GM12878 (cell line): ENCODE data around the gene TNFRSF1B. TPM values are rescaled to one million over a fixed set of nuclear protein-coding genes. Genes with fewer than 3 reads are reported as not detected.

Source experiments
- ATAC-seq: fragments of 200-7000 bp; cut with Tn5 transposase; 3 replicates; pipeline ENCODE4 v1.9.1; 2020; ENCODE audit warnings: mild to moderate bottlenecking, moderate library complexity
- BruUV-seq: library from RNA; stranded (reverse); fragments of 400-500 nt; replicated peaks from 2 replicates; lab custom pipeline; 2021; lab: Mats Ljungman, UMichigan
- CTCF ChIA-PET: fragments of 300-600 bp; sonication (Branson Sonifier 250); formaldehyde crosslinking; extraction: SDS; loops from one replicate; lab custom pipeline; 2021; ENCODE audit warnings: inconsistent platforms; lab: Yijun Ruan, JAX
- POLR2A ChIA-PET: fragments of 350-600 bp; formaldehyde crosslinking; extraction: SDS; loops from one replicate; lab custom pipeline; 2021; ENCODE audit warnings: inconsistent platforms; lab: Charles Lee
- RAD21 ChIA-PET: fragments of 300-600 bp; sonication (Branson Sonifier 250); formaldehyde crosslinking; loops from one replicate; lab custom pipeline; 2023; ENCODE audit warnings: antibody characterized with exemption; ENCODE audit not compliant: unreplicated experiment; lab: Charles Lee
- SMC1A ChIA-PET: fragments of 300-600 bp; sonication (Branson Sonifier 250); formaldehyde crosslinking; loops from one replicate; lab custom pipeline; 2023; ENCODE audit not compliant: unreplicated experiment, uncharacterized antibody; lab: Charles Lee
- DNase-seq: peaks from one replicate; pipeline ENCODE4 v3.0.0-alpha.2; 2011; ENCODE audit warnings: low read depth, low spot score
- FAIRE-seq: peaks from 3 replicates; lab custom pipeline; 2011; peaks lifted over from hg19 to GRCh38; lab: Jason Lieb, UNC
- H2AFZ ChIP-seq: 2 replicates; pipeline ENCODE4 v1.6.0; 2011; ENCODE audit warnings: low read depth, low read length, control low read depth; ENCODE audit not compliant: control insufficient read depth
- H3K27ac ChIP-seq: 2 replicates; pipeline ENCODE4 v1.5.1; 2011; ENCODE audit warnings: control low read depth; ENCODE audit not compliant: control insufficient read depth, insufficient read depth
- H3K27me3 ChIP-seq, 2 experiments: replicated peaks in 1 of 2; 2 replicates each; pipeline versions ENCODE4 v1.6.0 to v1.6.1; 2011; ENCODE audit warnings: low read length in 1 of 2; ENCODE audit not compliant: control insufficient read depth in 2 of 2, insufficient read depth in 2 of 2
- H3K36me3 ChIP-seq, 2 experiments: 2 replicates each; pipeline ENCODE4 v1.5.1; 2011; ENCODE audit warnings: low read length in 1 of 2; ENCODE audit not compliant: control insufficient read depth in 2 of 2, insufficient read depth in 2 of 2
- H3K4me1 ChIP-seq: 2 replicates; pipeline ENCODE4 v1.6.1; 2011; ENCODE audit warnings: mild to moderate bottlenecking, low read length, moderate library complexity, mixed read lengths; ENCODE audit not compliant: control insufficient read depth, insufficient read depth
- H3K4me2 ChIP-seq: 2 replicates; pipeline ENCODE4 v1.6.0; 2011; ENCODE audit warnings: control low read depth; ENCODE audit not compliant: control insufficient read depth, insufficient read depth
- H3K4me3 ChIP-seq: fragments of 200-600 bp; sonication (generic); 2 replicates; pipeline ENCODE4 v1.5.1; 2016
- H3K79me2 ChIP-seq: 2 replicates; pipeline ENCODE4 v1.6.0; 2011; ENCODE audit warnings: low read length; ENCODE audit not compliant: control insufficient read depth, insufficient read depth
- H3K9ac ChIP-seq: 2 replicates; pipeline ENCODE4 v1.8.0; 2011; ENCODE audit warnings: low read length, control low read depth, mixed read lengths; ENCODE audit not compliant: control insufficient read depth, insufficient read depth
- H3K9me3 ChIP-seq: replicated peaks from 3 replicates; pipeline ENCODE4 v1.5.1; 2011; ENCODE audit warnings: mild to moderate bottlenecking, low read length; ENCODE audit not compliant: control insufficient read depth, insufficient read depth
- H4K20me1 ChIP-seq: 2 replicates; pipeline ENCODE4 v1.6.0; 2011; ENCODE audit not compliant: control insufficient read depth, insufficient read depth
- ATF7 ChIP-seq: fragments of 450-650 bp; IDR thresholded peaks from 2 replicates; pipeline ENCODE4 v1.6.1; 2016; ENCODE audit warnings: low read depth, mild to moderate bottlenecking
- EED ChIP-seq: sonication (generic); IDR thresholded peaks from 2 replicates; pipeline ENCODE4 v1.6.1; 2016; ENCODE audit warnings: antibody characterized with exemption, low read depth
- EP300 ChIP-seq, 2 experiments: fragments of 150-350 bp in 1 of 2; IDR thresholded peaks; 2 replicates each; pipeline ENCODE4 v1.6.1; 2011 to 2012; ENCODE audit warnings: low read depth in 2 of 2, low read length in 2 of 2, borderline replicate concordance in 1 of 2, improper control_type of control experiment in 1 of 2, inconsistent platforms in 1 of 2; ENCODE audit not compliant: control insufficient read depth in 1 of 2
- HDGF ChIP-seq: fragments of 450-650 bp; IDR thresholded peaks from 2 replicates; pipeline ENCODE4 v1.6.1; 2016; ENCODE audit warnings: antibody characterized with exemption
- IRF5 ChIP-seq: fragments of 450-650 bp; IDR thresholded peaks from 2 replicates; pipeline ENCODE4 v1.6.1; 2017; ENCODE audit warnings: borderline replicate concordance
- KAT2A ChIP-seq: conservative IDR thresholded peaks from 2 replicates; pipeline ENCODE4 v1.6.1; 2011; ENCODE audit warnings: low read depth, low read length; ENCODE audit not compliant: control insufficient read depth
- MTA3 ChIP-seq: IDR thresholded peaks from 2 replicates; pipeline ENCODE4 v1.6.1; 2012; ENCODE audit warnings: low read length, inconsistent platforms, borderline replicate concordance
- NFYB ChIP-seq: IDR thresholded peaks from 2 replicates; pipeline ENCODE4 v1.6.1; 2011; ENCODE audit warnings: low read depth, mild to moderate bottlenecking, low read length, improper control_type of control experiment, moderate library complexity; ENCODE audit not compliant: insufficient read depth
- POLR2AphosphoS2 ChIP-seq: IDR thresholded peaks from 2 replicates; pipeline ENCODE4 v1.6.1; 2011; ENCODE audit warnings: low read depth, mild to moderate bottlenecking, low read length, improper control_type of control experiment, moderate library complexity
- POLR2AphosphoS5 ChIP-seq: IDR thresholded peaks from 2 replicates; pipeline ENCODE4 v1.6.1; 2011; ENCODE audit warnings: mild to moderate bottlenecking, low read length, inconsistent platforms
- SIN3A ChIP-seq: IDR thresholded peaks from 2 replicates; pipeline ENCODE4 v1.6.1; 2012; ENCODE audit warnings: low read depth, low read length, improper control_type of control experiment
- SREBF2 ChIP-seq: IDR thresholded peaks from 2 replicates; pipeline ENCODE4 v1.6.1; 2012; ENCODE audit warnings: mild to moderate bottlenecking, low read length
- SUZ12 ChIP-seq: fragments of 200-600 bp; sonication (generic); IDR thresholded peaks from one replicate; pipeline ENCODE4 v1.6.1; 2018; ENCODE audit warnings: antibody characterized with exemption, mild to moderate bottlenecking; ENCODE audit not compliant: unreplicated experiment
- TCF7 ChIP-seq: IDR thresholded peaks from 2 replicates; pipeline ENCODE4 v1.6.1; 2014; ENCODE audit warnings: antibody characterized with exemption, borderline replicate concordance
- ZBTB33 ChIP-seq: fragments of 450-650 bp; IDR thresholded peaks from 2 replicates; pipeline ENCODE4 v1.6.1; 2017; ENCODE audit warnings: mild to moderate bottlenecking
- ZNF217 ChIP-seq: fragments of 450-650 bp; IDR thresholded peaks from 2 replicates; pipeline ENCODE4 v1.6.1; 2017; ENCODE audit warnings: antibody characterized with exemption, mild to moderate bottlenecking
- ZNF622 ChIP-seq: fragments of 450-650 bp; IDR thresholded peaks from 2 replicates; pipeline ENCODE4 v1.6.1; 2017; ENCODE audit warnings: mild to moderate bottlenecking, inconsistent platforms
- WGBS: methylation state at CpG from one replicate; pipeline ENCODE4 v1.1.6; 2016; ENCODE audit warnings: low lambda C conversion rate; ENCODE audit not compliant: insufficient replicate concordance, insufficient coverage; ENCODE audit errors: missing lambda C conversion rate; 5-methylcytosine and 5-hydroxymethylcytosine counted together
- in situ Hi-C: fragments of 300-500 bp; cut with MboI; formaldehyde crosslinking; loops from 9 replicates; pipeline ENCODE4 v1.14.3; 2018; ENCODE audit warnings: mixed read lengths
- intact Hi-C: fragments of 100-400 bp; cut with micrococcal nuclease; formaldehyde crosslinking; loops from one replicate; pipeline ENCODE4 v1.14.2; 2022; ENCODE audit not compliant: unreplicated experiment
- polyA plus RNA-seq, 11 experiments: library from polyadenylated mRNA; depleted of rRNA in 4 of 11; unstranded in 6 of 11; stranded (reverse) in 5 of 11; fragments of >200 nt; fragmentation: Nextera tagmentation in 4 of 11; fragmentation: Illumina TruSeq in 1 of 11; extraction: Ambion mirVana in 4 of 11; extraction: Trizol in 1 of 11; gene quantifications; 1 replicate in 1 of 11; 2 replicates in 10 of 11; pipeline versions ENCODE4 v1.2.1 to v1.2.3, GENCODE V29; 2011 to 2016; ENCODE audit warnings: inconsistent platforms in 2 of 11, missing spikeins in 2 of 11, low read depth in 1 of 11
- total RNA-seq, 4 experiments: library from RNA; depleted of rRNA in 3 of 4; stranded (reverse); fragments of >200 nt in 3 of 4; fragmentation: Illumina TruSeq in 1 of 4; extraction: Trizol in 1 of 4; gene quantifications; 2 replicates each; pipeline versions ENCODE4 v1.2.1 to v1.2.3, GENCODE V29; 2013 to 2021

The TNFRSF1B gene
- total and polyA plus RNA-seq, 10 of the 15 experiments (the other 5 are each of a cell fraction or from before 2014, with no cell fraction given), result 10.1 to 87.2 (median 37.3) TPM

GRCh38 chr1:12123172-12123571 is 43.6 kb upstream of the TNFRSF1B start:
- H3K27me3 ChIP-seq, result no peaks in the 10 kb centered on the region
- ChIA-PET SMC1A (interaction anchor here (1.0 to 7.8 kb wide), 8 partner anchors 12 to 213 kb away, joined by 3 to 191 read pairs (median 10); no protein-coding TSS in a partner anchor), CTCF (interaction anchor here (1.3 to 6.6 kb wide), 5 partner anchors 8 to 188 kb away, joined by 3 to 161 read pairs (median 15); no protein-coding TSS in a partner anchor), RAD21 (interaction anchor here (0.7 to 6.3 kb wide), 5 partner anchors 39 to 88 kb away, joined by 3 to 84 read pairs (median 9); no protein-coding TSS in a partner anchor), POLR2A (interaction anchor here (0.8 to 1.0 kb wide), 2 partner anchors 10 to 62 kb away, joined by 3 to 4 read pairs; no protein-coding TSS in a partner anchor)
- no peaks in the 10 kb centered on the region for H3K9me3 ChIP-seq
- no peak for TF ChIP-seq TCF7
- no peak for TF ChIP-seq POLR2AphosphoS2
- TF ChIP-seq ATF7, result no peak
- TF ChIP-seq ZNF217, result no peak
- TF ChIP-seq HDGF, result no peak
- no peak for TF ChIP-seq ZNF622
- no peak for TF ChIP-seq SUZ12
- no peak for TF ChIP-seq NFYB
- no peak for TF ChIP-seq ZBTB33
- TF ChIP-seq POLR2AphosphoS5, result no peak
- TF ChIP-seq EP300 (IDR thresholded peaks at IDR 0.05; ENCODE audit: borderline replicate concordance in 1 of 2, control insufficient read depth in 1 of 2, low read depth in 2 of 2, low read length in 2 of 2), result no peak
- no peak for TF ChIP-seq MTA3
- TF ChIP-seq KAT2A, result no peak
- TF ChIP-seq SREBF2, result no peak
- no peak for TF ChIP-seq IRF5
- no peak for TF ChIP-seq EED
- no peak for TF ChIP-seq SIN3A
- no peak overlapping the region for H3K4me2 ChIP-seq
- H3K36me3 ChIP-seq, result peaks cover 34 to 41% of the 10 kb centered on the region in 2 experiments
- ATAC-seq (no peak), FAIRE-seq (no peak), DNase-seq (no peak)
- no peak overlapping the region for H3K4me3 ChIP-seq
- H3K79me2 ChIP-seq, result no peaks in the 10 kb centered on the region
- H4K20me1 ChIP-seq, result no peaks in the 10 kb centered on the region; the same call in 1 of the 2 replicates
- no peak overlapping the region for H3K9ac ChIP-seq
- in situ Hi-C loops, result no loop called here
- no peaks in the 10 kb centered on the region for H3K4me1 ChIP-seq
- no peak overlapping the region for H3K27ac ChIP-seq
- intact Hi-C loops, result loop anchor here (10.0 kb wide), 1 partner anchor 502 kb away; no protein-coding TSS in a partner anchor
- WGBS, result 88% methylated on average over 8 of the region's 8 CpGs
- BruUV-seq, result no TSS peak
- H2AFZ ChIP-seq, result no peak overlapping the region
